Stomach (tissue), 9 donors: Measurements from ENCODE around the gene LDLR. TPM values are rescaled to one million over a fixed set of nuclear protein-coding genes. Genes with fewer than 3 reads are reported as not detected.

Experiments
- DNase-seq, 2 donors: peaks; one replicate each; pipeline versions ENCODE4 v3.0.0 to v3.0.0-alpha.2; 2013 to 2019
- H3K27ac ChIP-seq, 5 donors: fragments of 200-600 bp in 4 of 5; sonication (generic) in 4 of 5; one replicate each; pipeline ENCODE4 v1.5.1; 2013 to 2019; ENCODE audit warnings: mild to moderate bottlenecking in 1 of 5, moderate library complexity in 1 of 5
- H3K27me3 ChIP-seq, 3 donors: fragments of 200-600 bp; sonication (generic); one replicate each; pipeline ENCODE4 v1.5.1; 2017 to 2019; ENCODE audit warnings: mixed run types in 1 of 3
- H3K36me3 ChIP-seq, 4 donors: fragments of 200-600 bp; sonication (generic); 1 replicate in 3 of 4; 2 replicates in 1 of 4; pipeline ENCODE4 v1.5.1; 2016 to 2019
- H3K4me1 ChIP-seq, 4 donors: fragments of 200-600 bp; sonication (generic); one replicate each; pipeline ENCODE4 v1.5.1; 2016 to 2019
- H3K4me3 ChIP-seq, 4 donors: fragments of 200-600 bp; sonication (generic) in 3 of 4; one replicate each; pipeline ENCODE4 v1.5.1; 2016 to 2019; ENCODE audit warnings: mild to moderate bottlenecking in 1 of 4
- H3K9me3 ChIP-seq, 4 donors: fragments of 200-600 bp; sonication (generic); one replicate each; pipeline ENCODE4 v1.5.1; 2016 to 2019
- CTCF ChIP-seq, 7 experiments: fragments of 450-650 bp in 4 of 7; fragments of 200-600 bp in 3 of 7; sonication (generic) in 3 of 7; IDR thresholded peaks; one replicate each; pipeline ENCODE4 v1.5.1; 2016 to 2019; ENCODE audit warnings: antibody characterized with exemption in 7 of 7, control low read depth in 2 of 7, mild to moderate bottlenecking in 1 of 7
- EP300 ChIP-seq: sonication (generic); formaldehyde crosslinking; IDR thresholded peaks from one replicate; pipeline ENCODE4 v1.6.1; 2017; ENCODE audit warnings: antibody characterized with exemption
- POLR2A ChIP-seq, 4 donors: fragments of 450-650 bp; IDR thresholded peaks; one replicate each; pipeline ENCODE4 v1.6.1; 2016; ENCODE audit warnings: antibody characterized with exemption in 4 of 4, control low read depth in 2 of 4, mild to moderate bottlenecking in 1 of 4, moderate library complexity in 1 of 4
- POLR2AphosphoS5 ChIP-seq, 3 donors: sonication (generic); formaldehyde crosslinking; IDR thresholded peaks; one replicate each; pipeline ENCODE4 v1.6.1; 2016; ENCODE audit warnings: antibody characterized with exemption in 3 of 3
- WGBS, 5 donors: extraction: QIAGEN DNeasy Blood & Tissue Kit in 3 of 5; methylation state at CpG; one replicate each; pipeline versions ENCODE4 v1.1.5 to v1.1.7; 2013 to 2018; 5-methylcytosine and 5-hydroxymethylcytosine counted together
- intact Hi-C: fragments of 100-400 bp; cut with DNase I; formaldehyde crosslinking; loops from one replicate; pipeline ENCODE4 v1.15.1; 2023; ENCODE audit warnings: low total_unique reads
- polyA plus RNA-seq, 3 donors: library from polyadenylated mRNA; stranded (reverse); fragments of 200-250 nt; gene quantifications; one replicate each; pipeline ENCODE4 v1.2.3, GENCODE V29; 2013
- total RNA-seq, 5 donors: library from RNA; depleted of rRNA; stranded (reverse); fragments of >200 nt; gene quantifications; one replicate each; pipeline versions ENCODE4 v1.1.0 to v1.2.3, GENCODE V29; 2014 to 2016
- donor health status: healthy with polysubstance abuse.
- donor health status: Bipolar disorder and iron deficiency.
- donor health status: healthy.

The LDLR gene
- total and polyA plus RNA-seq, 8 donors = 23.2 to 626 (median 87.2) TPM

GRCh38 chr19:11165486-11166030, 76.3 kb downstream of the LDLR start:
- no peak for DNase-seq
- peaks cover 9 to 67% (median 29%) of the 10 kb centered on the region in 4 donors for H3K4me1 ChIP-seq
- H3K27me3 ChIP-seq = no peaks in the 10 kb centered on the region
- H3K27ac ChIP-seq = peak overlapping the region; percentile 63 to 88 (median 83)
- WGBS, 5 donors = 76 to 86% (median 83%) methylated on average over 13 of the region's 13 CpGs
- no peak overlapping the region for H3K4me3 ChIP-seq
- TF ChIP-seq POLR2A (IDR thresholded peaks at IDR 0.05) (no peak), EP300 (no peak), POLR2AphosphoS5 (IDR thresholded peaks at IDR 0.05) (no peak), CTCF (IDR thresholded peaks at IDR 0.05) (no peak)
- H3K36me3 ChIP-seq = peaks cover 28 to 63% (median 60%) of the 10 kb centered on the region in 4 donors
- intact Hi-C loops = no loop called here
- no peaks in the 10 kb centered on the region for H3K9me3 ChIP-seq

DNA sequence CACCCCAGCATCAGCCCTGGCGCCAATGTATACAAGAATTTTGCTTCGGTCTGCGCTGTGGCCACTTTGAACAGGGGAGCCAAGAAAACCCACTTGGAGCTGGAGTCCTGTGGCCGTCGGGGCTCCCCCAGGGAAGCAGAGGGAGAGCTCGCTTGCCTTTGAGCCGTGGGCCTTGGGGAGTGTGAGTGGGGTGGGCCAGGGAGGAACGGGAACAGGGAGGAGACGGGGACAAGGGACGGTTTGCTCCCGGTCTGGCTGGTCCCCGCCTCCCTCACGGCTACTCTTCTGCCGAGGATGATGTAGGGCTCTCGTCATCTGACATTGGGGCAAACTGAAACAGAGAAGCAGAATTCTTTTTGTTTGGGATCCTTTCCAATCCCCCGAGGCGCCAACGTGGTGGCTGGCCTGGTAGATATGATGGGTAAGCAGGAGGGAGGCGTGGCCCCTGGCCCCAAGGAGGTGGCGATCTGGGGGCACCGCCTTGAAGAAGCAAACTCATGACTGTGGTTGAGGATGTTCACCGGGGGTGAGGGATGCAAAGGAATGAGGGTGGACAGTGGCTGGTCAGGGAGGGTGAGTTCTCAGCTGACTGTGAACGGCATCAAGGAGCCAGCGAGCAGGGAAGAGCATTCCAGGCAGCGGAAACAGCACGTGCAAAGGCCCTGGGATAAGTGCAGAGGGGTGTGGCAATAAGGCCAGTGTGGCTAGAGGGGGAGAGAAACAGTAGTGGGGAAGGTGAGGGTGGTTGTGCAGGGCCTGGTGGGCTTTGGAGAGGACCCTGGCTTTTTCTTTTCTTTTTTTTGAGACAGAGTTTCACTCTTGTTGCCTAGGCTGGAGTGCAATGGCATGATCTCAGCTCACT, 77.2 kb downstream of the LDLR start:
- 54 to 81% (median 70%) methylated on average over 26 of the region's 26 CpGs for WGBS, 5 donors
- peak in 1 of 2 donors; percentile 57 for DNase-seq
- TF ChIP-seq POLR2AphosphoS5 (IDR thresholded peaks at IDR 0.05) (peak in 1 of 3 donors; percentile 14), CTCF (IDR thresholded peaks at IDR 0.05) (no peak)
- intact Hi-C loops = no loop called here
- H3K27me3 ChIP-seq = no peaks in the 10 kb centered on the region
- H3K4me1 ChIP-seq = peaks cover 8 to 64% (median 31%) of the 10 kb centered on the region in 4 donors
- peaks cover 35 to 72% (median 69%) of the 10 kb centered on the region in 4 donors for H3K36me3 ChIP-seq
- no peaks in the 10 kb centered on the region for H3K9me3 ChIP-seq
- H3K4me3 ChIP-seq = no peak overlapping the region
- H3K27ac ChIP-seq = peak overlapping the region; percentile 77 to 88 (median 83)

DNA sequence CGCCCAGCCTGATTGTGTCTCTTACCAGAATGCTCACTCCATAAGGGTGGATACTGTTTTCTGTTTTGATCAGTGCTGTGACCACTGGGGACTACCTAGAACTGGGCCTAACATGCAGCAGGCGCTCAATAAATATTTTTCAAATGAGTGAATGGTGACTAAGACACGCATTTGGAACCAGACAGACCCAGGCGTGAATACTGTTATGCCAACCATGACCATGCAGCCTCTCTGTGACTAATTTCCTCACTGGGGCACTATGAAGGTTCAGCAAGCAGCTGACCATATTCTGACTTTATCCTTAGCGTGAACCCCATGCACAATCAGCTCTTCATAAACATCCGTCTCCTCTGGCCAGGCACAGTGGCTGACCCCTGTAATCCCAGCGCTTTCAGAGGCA, 79.3 kb downstream of the LDLR start:
- Histone ChIP-seq H3K27me3 (no peaks in the 10 kb centered on the region), H3K36me3 (peaks cover 52 to 92% (median 88%) of the 10 kb centered on the region in 4 donors), H3K9me3 (no peaks in the 10 kb centered on the region), H3K4me3 (no peak overlapping the region), H3K27ac (peak overlapping the region in 4 of 5 donors; percentile 32 to 88 (median 66)), H3K4me1 (peaks cover 8 to 56% (median 31%) of the 10 kb centered on the region in 4 donors)
- WGBS, 5 donors = 58 to 91% (median 85%) methylated on average over 7 of the region's 7 CpGs
- TF ChIP-seq CTCF (IDR thresholded peaks at IDR 0.05) (no peak), POLR2A (IDR thresholded peaks at IDR 0.05) (no peak), POLR2AphosphoS5 (IDR thresholded peaks at IDR 0.05) (peak in 1 of 3 donors; percentile 9)
- no peak for DNase-seq
- intact Hi-C loops = no loop called here

- TF ChIP-seq POLR2AphosphoS5 (IDR thresholded peaks at IDR 0.05) (no peak), CTCF (IDR thresholded peaks at IDR 0.05) (no peak), POLR2A (IDR thresholded peaks at IDR 0.05) (no peak), EP300 (no peak)
- WGBS, 5 donors = 80 to 94% (median 89%) methylated on average over 25 to 31 of the region's 31 CpGs
Observed at GRCh38 chr19:11169896-11170678, 80.8 kb downstream of the LDLR start.

More at GRCh38 chr19:11169896-11170678, 80.8 kb downstream of the LDLR start:
- no peak overlapping the region for H3K4me3 ChIP-seq
- peak overlapping the region in 4 of 5 donors; percentile 10 to 88 (median 68) for H3K27ac ChIP-seq
- peaks cover 67 to 100% (median 97%) of the 10 kb centered on the region in 4 donors for H3K36me3 ChIP-seq
- H3K9me3 ChIP-seq = no peaks in the 10 kb centered on the region
- no peak for DNase-seq
- no peaks in the 10 kb centered on the region for H3K27me3 ChIP-seq
- intact Hi-C loops = no loop called here
- H3K4me1 ChIP-seq = peaks cover 8 to 42% (median 21%) of the 10 kb centered on the region in 4 donors
